GM12873 (cell line): ENCODE data around the gene OXNAD1.

ENCODE experiments used
- TF ChIP-seq, protein P1 (sequence below): IDR thresholded peaks from 2 replicates; pipeline ENCODE4 v1.5.1; 2012; ENCODE audit warnings: low read depth, mild to moderate bottlenecking, moderate library complexity, low read length, control low read depth; ENCODE audit not compliant: insufficient read depth; ENCODE audit errors: missing control alignments

Gene OXNAD1

DNA sequence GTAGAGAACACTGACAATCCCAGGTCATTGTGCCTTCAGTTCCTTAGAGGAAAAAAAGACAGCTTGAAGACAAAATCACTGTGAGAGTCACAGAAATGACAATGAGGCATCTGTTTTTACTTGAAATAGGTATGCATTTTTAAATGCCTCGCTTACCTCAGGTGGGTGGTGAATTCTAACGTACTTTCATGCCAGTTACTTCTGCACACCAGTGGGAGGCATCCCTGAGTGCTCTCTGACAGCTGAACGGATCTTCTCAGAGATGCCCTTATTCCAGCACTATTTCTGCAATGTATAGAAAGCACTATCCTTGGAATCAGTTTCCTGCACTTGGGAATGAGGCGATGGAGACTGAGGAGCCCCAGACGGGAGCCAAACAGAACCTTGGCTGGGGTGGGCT is 16.5 kb upstream of the OXNAD1 start:
- TF ChIP-seq, protein P1, sequence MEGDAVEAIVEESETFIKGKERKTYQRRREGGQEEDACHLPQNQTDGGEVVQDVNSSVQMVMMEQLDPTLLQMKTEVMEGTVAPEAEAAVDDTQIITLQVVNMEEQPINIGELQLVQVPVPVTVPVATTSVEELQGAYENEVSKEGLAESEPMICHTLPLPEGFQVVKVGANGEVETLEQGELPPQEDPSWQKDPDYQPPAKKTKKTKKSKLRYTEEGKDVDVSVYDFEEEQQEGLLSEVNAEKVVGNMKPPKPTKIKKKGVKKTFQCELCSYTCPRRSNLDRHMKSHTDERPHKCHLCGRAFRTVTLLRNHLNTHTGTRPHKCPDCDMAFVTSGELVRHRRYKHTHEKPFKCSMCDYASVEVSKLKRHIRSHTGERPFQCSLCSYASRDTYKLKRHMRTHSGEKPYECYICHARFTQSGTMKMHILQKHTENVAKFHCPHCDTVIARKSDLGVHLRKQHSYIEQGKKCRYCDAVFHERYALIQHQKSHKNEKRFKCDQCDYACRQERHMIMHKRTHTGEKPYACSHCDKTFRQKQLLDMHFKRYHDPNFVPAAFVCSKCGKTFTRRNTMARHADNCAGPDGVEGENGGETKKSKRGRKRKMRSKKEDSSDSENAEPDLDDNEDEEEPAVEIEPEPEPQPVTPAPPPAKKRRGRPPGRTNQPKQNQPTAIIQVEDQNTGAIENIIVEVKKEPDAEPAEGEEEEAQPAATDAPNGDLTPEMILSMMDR = no peak

GRCh38 chr3:16249336-16249735 is 15.7 kb upstream of the OXNAD1 start:
- TF ChIP-seq, protein P1 = peak; percentile 66

GRCh38 chr3:16249886-16250285 is 15.1 kb upstream of the OXNAD1 start:
- TF ChIP-seq, protein P1 = no peak

- TF ChIP-seq, protein P1 = no peak
These were observed 13.5 kb upstream of the OXNAD1 start for GRCh38 chr3:16251316-16252085.

DNA sequence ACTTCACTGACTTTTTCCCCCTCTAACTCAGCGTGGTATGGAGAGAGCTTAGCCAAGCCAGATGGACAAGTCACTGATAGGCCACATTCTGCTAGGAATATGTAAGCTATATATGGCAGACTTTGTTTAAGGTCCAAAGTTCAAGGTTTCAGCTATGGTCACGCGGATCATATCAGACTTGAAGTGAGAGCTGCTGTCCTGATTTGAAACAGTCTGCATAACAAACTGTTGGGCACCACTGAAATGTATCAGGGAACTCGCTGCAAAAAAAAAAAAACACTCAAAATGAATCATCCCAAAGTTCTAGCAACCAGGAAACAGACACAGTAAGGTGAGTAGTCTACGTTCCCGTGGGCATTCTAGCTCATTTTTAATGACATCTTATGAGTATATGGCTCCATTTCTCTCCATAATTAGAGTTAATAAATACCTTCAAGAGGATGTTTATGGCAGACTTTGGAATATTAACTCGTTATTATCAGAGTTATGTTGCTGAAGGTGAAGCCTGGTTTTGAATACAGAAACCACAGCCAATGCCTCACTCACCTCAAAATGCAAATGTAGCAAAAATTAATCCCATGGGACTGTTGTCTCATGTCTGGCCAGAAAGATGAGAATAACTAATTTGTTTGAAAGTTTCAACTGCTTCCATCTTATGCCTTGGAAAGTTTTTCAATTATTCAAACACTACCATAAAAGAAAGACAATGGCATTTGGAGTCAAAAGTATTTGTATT is 12.6 kb upstream of the OXNAD1 start:
- TF ChIP-seq, protein P1 = no peak

DNA sequence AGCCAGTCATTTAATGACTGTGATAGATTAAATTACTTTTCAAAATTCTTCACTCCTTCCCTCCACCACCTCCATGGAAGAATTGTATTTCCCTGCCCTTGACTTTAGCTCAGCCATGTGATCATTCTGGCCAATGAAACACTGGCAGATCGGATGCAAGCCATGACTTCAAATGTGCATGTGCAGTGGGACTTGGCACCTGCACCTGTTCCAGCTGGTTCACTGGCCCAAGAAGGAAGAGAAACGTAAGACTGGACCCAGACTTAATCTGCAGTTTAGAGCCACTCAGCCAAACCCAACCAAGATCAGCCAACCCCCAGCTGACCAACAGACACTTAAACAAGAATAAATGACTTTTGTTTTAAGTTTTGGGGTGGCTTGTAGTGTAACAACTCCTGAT is 12.0 kb upstream of the OXNAD1 start:
- TF ChIP-seq, protein P1 = no peak

- TF ChIP-seq, protein P1 = no peak
These were observed 11.4 kb upstream of the OXNAD1 start for GRCh38 chr3:16253601-16254000.
